Naive thymus-derived CD8-positive, alpha-beta T cell (primary cell): ENCODE results near the gene EFNA1. TPM values are rescaled to one million over a fixed set of nuclear protein-coding genes. Genes with fewer than 3 reads are reported as not detected.
A peak's percentile ranks its signal among the peaks of the same experiment; 100 is the strongest.

Experiments used
- ATAC-seq, 2 donors: fragments of 150-1000 bp; cut with Tn5 transposase in 1 of 2; sonication (Bioruptor Pico), chemical (Tn5 transposase) in 1 of 2; 1 replicate in 1 of 2; 2 replicates in 1 of 2; pipeline ENCODE4 v1.10.0; 2021; ENCODE audit warnings: mild to moderate bottlenecking in 2 of 2, moderate library complexity in 2 of 2
- POLR2A ChIA-PET: fragments of 350-600 bp; sonication (Branson Sonifier 250); formaldehyde crosslinking; loops from one replicate; lab custom pipeline; 2021; ENCODE audit warnings: antibody characterized with exemption; lab: Charles Lee
- DNase-seq, 10 donors: peaks; one replicate each; pipeline versions ENCODE4 v3.0.0 to v3.0.0-alpha.2; 2020 to 2022
- H3K27ac Mint-ChIP-seq, 10 donors: one replicate each; pipeline ENCODE4 v1.8.0; 2020 to 2022; ENCODE audit warnings: mild to moderate bottlenecking in 10 of 10, mixed read lengths in 10 of 10, moderate library complexity in 4 of 10, inconsistent platforms in 1 of 10
- H3K27me3 Mint-ChIP-seq, 5 donors: one replicate each; pipeline ENCODE4 v1.8.0; 2021 to 2022; ENCODE audit warnings: mixed read lengths in 5 of 5
- H3K36me3 Mint-ChIP-seq, 3 donors: one replicate each; pipeline ENCODE4 v1.8.0; 2020 to 2022; ENCODE audit warnings: mixed read lengths in 3 of 3, mild to moderate bottlenecking in 2 of 3, inconsistent platforms in 1 of 3
- H3K4me1 Mint-ChIP-seq, 4 donors: one replicate each; pipeline ENCODE4 v1.8.0; 2021 to 2022; ENCODE audit warnings: mixed read lengths in 4 of 4
- H3K4me3 Mint-ChIP-seq, 10 donors: one replicate each; pipeline ENCODE4 v1.8.0; 2020 to 2022; ENCODE audit warnings: mild to moderate bottlenecking in 10 of 10, mixed read lengths in 10 of 10, moderate library complexity in 6 of 10, inconsistent platforms in 1 of 10
- H3K9me3 Mint-ChIP-seq, 9 donors: one replicate each; pipeline ENCODE4 v1.8.0; 2020 to 2022; ENCODE audit warnings: mixed read lengths in 9 of 9, mild to moderate bottlenecking in 3 of 9, inconsistent platforms in 1 of 9, moderate library complexity in 1 of 9
- polyA plus RNA-seq, 3 donors: library from polyadenylated mRNA; unstranded; fragments of 300-500 nt; fragmentation: Illumina TruSeq; gene quantifications; one replicate each; pipeline ENCODE4 v1.2.3, GENCODE V29; 2021
- total RNA-seq, 8 experiments: library from RNA in 2 of 8; stranded (reverse) in 2 of 8; gene quantifications; one replicate each; pipeline ENCODE4 v1.2.3 and lab custom pipeline; 2021 to 2026

The EFNA1 gene
- total and polyA plus RNA-seq, 5 experiments from 2014 or later = 2.9 to 12.0 (median 8.5) TPM

DNA sequence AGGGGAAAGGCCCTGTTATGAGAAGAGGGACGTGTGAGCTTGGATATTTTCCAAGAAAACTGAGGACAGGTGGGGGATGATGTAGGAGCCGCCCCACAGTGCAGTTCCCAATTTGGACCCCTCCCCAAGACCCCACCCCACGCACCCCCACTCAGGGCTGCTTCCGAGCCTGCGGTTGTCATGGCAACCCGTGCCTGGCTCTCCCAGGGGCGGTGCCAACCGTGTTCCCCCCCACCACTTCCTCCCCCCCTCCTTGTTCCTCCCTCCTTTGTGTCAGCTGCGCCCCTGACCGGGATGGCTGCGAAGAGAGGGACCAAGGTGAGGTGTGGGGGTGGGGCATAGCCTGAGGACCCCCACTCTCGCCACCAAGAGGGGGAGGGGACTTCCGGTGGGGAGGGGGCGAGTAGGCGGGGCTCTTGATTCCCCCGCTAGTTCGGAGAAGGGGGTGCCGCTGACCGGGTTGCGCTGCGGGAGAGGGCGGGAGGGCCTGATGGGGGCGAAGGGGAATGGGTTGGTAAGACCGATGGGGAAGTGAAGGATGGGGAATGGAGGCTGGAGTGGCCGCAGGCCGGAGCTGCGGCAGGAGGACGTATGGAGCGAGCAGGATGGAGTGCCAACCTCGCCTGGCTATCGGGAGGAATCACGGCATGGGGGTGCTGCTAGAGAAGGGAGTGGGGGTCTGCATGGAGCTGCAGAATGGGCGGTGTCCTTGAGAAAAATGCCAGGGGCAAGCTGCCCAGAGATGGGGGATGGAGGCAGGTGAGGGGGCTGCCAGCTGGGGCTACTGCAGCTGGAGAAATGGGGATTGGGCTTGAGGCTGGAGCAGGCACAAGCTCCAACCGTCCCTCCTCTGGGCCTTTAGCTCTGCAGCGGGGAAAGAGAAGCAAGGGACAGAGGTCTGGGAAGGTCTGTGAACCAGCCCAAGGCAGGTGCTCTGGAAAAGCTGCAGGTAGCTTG is 46.9 kb downstream of the EFNA1 start:
- peak; percentile 5 to 8 for ATAC-seq
- peaks cover 25 to 52% (median 46%) of the 10 kb centered on the region in 4 donors for H3K4me1 Mint-ChIP-seq
- peaks cover 0 to 2% (median 0%) of the 10 kb centered on the region in 5 donors for H3K27me3 Mint-ChIP-seq
- H3K9me3 Mint-ChIP-seq = no peaks in the 10 kb centered on the region
- peak overlapping the region; percentile 86 to 100 (median 98) for H3K27ac Mint-ChIP-seq
- peak in 9 of 10 donors; percentile 31 to 83 (median 47) for DNase-seq
- H3K4me3 Mint-ChIP-seq = peak overlapping the region; percentile 97 to 100 (median 99)
- H3K36me3 Mint-ChIP-seq = peaks cover under 1 to 19% (median 4%) of the 10 kb centered on the region in 3 donors
- POLR2A ChIA-PET = interaction anchor here (0.6 to 7.8 kb wide), 12 partner anchors 9 to 822 kb away, joined by 3 to 150 read pairs (median 6); partner anchors contain the start of genes ENTREP3, MTX1, SLC50A1 and THBS3

DNA sequence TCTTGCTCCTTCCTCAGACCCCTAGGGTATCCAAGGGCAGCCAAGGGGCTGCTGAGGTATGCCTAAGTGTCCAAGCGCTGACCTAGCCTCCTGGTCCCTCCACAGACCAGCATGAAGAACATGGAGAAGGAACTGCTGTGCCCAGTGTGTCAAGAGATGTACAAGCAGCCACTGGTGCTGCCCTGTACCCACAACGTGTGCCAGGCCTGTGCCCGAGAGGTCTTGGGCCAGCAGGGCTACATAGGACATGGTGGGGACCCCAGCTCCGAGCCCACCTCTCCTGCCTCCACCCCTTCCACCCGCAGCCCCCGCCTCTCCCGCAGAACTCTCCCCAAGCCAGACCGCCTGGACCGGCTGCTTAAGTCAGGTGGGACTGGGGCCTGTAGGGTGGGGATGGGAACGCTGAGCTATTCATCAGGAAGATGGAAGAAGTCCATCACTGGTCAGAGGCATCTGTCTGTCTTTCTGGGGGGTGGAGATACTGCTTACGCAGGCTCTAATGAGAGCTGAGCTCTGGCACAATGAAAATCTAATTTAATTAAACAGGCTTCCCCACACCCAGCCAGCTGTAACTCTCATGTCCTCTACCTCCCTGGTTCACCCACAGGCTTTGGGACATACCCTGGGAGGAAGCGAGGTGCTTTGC is 47.7 kb downstream of the EFNA1 start:
- ATAC-seq (no peak), DNase-seq (no peak)
- H3K36me3 Mint-ChIP-seq = peaks cover 0 to 15% (median 6%) of the 10 kb centered on the region in 3 donors
- POLR2A ChIA-PET = interaction anchor here (0.6 to 7.8 kb wide), 8 partner anchors 8 to 94 kb away, joined by 3 to 150 read pairs (median 10); partner anchors contain the start of genes MTX1, SLC50A1 and THBS3
- peak overlapping the region; percentile 59 to 100 (median 72) for H3K4me3 Mint-ChIP-seq
- peak overlapping the region; percentile 66 to 100 (median 98) for H3K27ac Mint-ChIP-seq
- no peaks in the 10 kb centered on the region for H3K9me3 Mint-ChIP-seq
- peaks cover 0 to 2% (median 0%) of the 10 kb centered on the region in 5 donors for H3K27me3 Mint-ChIP-seq
- H3K4me1 Mint-ChIP-seq = peaks cover 24 to 52% (median 44%) of the 10 kb centered on the region in 4 donors

DNA sequence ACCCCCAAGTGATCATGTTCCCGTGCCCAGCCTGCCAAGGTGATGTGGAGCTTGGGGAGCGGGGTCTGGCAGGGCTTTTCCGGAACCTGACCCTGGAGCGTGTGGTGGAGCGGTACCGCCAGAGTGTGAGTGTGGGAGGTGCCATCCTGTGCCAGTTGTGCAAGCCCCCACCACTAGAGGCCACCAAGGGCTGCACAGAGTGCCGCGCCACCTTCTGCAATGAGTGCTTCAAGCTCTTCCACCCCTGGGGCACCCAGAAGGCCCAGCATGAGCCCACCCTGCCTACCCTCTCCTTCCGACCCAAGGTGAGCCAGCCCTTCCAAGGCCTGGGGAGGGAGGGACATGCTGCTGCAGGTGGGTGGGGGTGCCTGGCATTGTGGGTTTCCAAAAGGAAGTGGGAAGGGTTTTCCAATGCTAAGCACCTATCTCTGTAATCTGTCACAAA is 48.3 kb downstream of the EFNA1 start:
- Mint-ChIP-seq H3K4me3 (peak overlapping the region in 6 of 10 donors; percentile 3 to 52 (median 40)), H3K27me3 (peaks cover 0 to 2% (median 0%) of the 10 kb centered on the region in 5 donors), H3K27ac (peak overlapping the region in 8 of 10 donors; percentile 29 to 98 (median 84)), H3K9me3 (no peaks in the 10 kb centered on the region), H3K4me1 (peaks cover 23 to 52% (median 43%) of the 10 kb centered on the region in 4 donors), H3K36me3 (peaks cover 0 to 14% (median 6%) of the 10 kb centered on the region in 3 donors)
- peak in 1 of 2 donors; percentile 13 for ATAC-seq
- POLR2A ChIA-PET = interaction anchor here (0.6 to 7.8 kb wide), 4 partner anchors 18 to 67 kb away, joined by 3 to 150 read pairs (median 27); partner anchors contain the start of genes MTX1 and THBS3
- DNase-seq = peak in 4 of 10 donors; percentile 20 to 34 (median 22)

DNA sequence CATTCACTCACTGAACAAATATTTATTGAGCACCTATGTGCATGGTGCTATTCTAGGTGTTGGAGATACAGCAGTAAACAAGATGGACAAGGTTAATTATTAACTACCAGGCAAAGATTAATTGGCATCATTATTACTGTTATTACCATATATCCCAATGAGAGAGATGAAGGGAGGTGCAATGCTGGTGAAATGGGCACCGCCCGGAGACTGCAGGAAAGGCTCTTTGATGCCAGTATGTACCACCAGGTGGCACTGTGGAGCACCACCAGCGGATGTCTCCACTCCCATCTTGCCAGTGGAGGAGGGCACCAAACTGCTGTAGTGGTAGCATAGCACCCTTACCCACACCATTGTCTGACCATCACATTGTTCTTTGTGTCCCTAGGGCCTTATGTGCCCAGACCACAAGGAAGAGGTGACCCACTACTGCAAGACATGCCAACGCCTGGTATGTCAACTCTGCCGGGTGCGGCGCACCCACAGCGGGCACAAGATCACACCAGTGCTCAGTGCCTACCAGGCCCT is 48.9 kb downstream of the EFNA1 start:
- H3K36me3 Mint-ChIP-seq = peaks cover 0 to 13% (median 6%) of the 10 kb centered on the region in 3 donors
- H3K4me3 Mint-ChIP-seq = peak overlapping the region; percentile 3 to 63 (median 40)
- peaks cover 23 to 52% (median 43%) of the 10 kb centered on the region in 4 donors for H3K4me1 Mint-ChIP-seq
- no peaks in the 10 kb centered on the region for H3K9me3 Mint-ChIP-seq
- DNase-seq (peak; percentile 63 to 88 (median 82)), ATAC-seq (peak; percentile 31 to 48)
- POLR2A ChIA-PET = interaction anchor here (0.9 to 7.8 kb wide), 4 partner anchors 17 to 68 kb away, joined by 3 to 150 read pairs (median 26); partner anchors contain the start of genes MTX1 and THBS3
- H3K27me3 Mint-ChIP-seq = peaks cover 0 to 2% (median 0%) of the 10 kb centered on the region in 5 donors
- H3K27ac Mint-ChIP-seq = peak overlapping the region; percentile 29 to 98 (median 68)

DNA sequence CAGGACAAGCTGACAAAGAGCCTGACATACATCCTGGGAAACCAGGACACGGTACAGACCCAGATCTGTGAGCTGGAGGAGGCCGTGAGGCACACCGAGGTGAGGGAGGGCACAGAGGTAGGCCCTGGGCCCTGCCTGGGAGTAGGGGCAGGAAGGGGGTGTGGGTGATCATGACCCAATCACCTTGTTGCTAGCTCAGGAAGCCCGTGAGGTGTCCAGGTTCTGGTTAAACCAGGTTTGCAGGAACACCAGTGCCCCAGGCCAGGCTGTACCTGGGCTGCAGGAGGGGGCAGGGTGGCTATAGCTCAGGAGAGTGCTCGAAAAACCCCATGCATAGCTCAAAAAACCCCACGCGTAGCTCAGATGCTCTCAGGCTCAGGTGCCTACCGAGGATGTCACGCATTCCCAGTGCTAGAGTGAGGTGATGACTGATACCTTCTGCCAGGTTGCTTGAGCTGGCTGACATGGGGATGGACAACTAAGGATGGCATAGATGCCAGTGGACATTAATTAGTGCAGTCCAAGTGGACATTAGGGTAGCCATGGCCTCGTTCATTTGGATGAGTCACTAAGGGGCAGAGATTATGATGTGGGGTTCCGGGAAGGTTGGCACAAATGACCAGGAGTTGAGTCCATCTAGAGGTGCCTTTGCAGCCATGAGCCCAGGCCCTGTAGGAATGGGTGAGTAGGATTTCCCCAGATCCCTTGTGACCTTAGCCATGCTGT is 49.7 kb downstream of the EFNA1 start:
- DNase-seq (no peak), ATAC-seq (no peak)
- Mint-ChIP-seq H3K4me3 (no peak overlapping the region), H3K36me3 (peaks cover 0 to 17% (median 6%) of the 10 kb centered on the region in 3 donors), H3K27me3 (peaks cover 0 to 2% (median 0%) of the 10 kb centered on the region in 5 donors), H3K9me3 (no peaks in the 10 kb centered on the region), H3K4me1 (peaks cover 19 to 47% (median 37%) of the 10 kb centered on the region in 4 donors), H3K27ac (peak overlapping the region in 1 of 10 donors; percentile 51)
- POLR2A ChIA-PET = interaction anchor here (0.9 to 7.8 kb wide), 5 partner anchors 17 to 67 kb away, joined by 3 to 150 read pairs (median 9); partner anchors contain the start of genes MTX1 and THBS3

DNA sequence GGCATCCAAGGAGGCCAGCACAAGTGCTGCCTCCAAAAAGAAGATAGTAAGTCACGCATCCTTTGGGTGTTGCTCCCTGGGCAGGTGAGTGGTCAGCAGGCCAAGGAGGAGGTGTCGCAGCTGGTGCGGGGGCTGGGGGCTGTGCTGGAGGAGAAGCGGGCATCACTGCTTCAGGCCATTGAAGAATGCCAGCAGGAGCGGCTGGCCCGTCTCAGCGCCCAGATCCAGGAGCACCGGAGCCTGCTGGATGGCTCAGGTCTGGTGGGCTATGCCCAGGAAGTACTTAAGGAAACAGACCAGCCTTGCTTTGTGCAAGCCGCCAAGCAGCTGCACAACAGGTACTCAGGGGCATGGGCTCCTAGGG is 50.2 kb downstream of the EFNA1 start:
- Mint-ChIP-seq H3K4me1 (peaks cover 16 to 41% (median 33%) of the 10 kb centered on the region in 4 donors), H3K36me3 (peaks cover 0 to 21% (median 6%) of the 10 kb centered on the region in 3 donors), H3K4me3 (no peak overlapping the region), H3K9me3 (no peaks in the 10 kb centered on the region), H3K27ac (no peak overlapping the region), H3K27me3 (peaks cover 0 to 2% (median 0%) of the 10 kb centered on the region in 5 donors)
- ATAC-seq = no peak
- POLR2A ChIA-PET = interaction anchor here (1.1 to 7.8 kb wide), 4 partner anchors 16 to 67 kb away, joined by 3 to 150 read pairs (median 26); partner anchors contain the start of genes MTX1 and THBS3
- no peak for DNase-seq

DNA sequence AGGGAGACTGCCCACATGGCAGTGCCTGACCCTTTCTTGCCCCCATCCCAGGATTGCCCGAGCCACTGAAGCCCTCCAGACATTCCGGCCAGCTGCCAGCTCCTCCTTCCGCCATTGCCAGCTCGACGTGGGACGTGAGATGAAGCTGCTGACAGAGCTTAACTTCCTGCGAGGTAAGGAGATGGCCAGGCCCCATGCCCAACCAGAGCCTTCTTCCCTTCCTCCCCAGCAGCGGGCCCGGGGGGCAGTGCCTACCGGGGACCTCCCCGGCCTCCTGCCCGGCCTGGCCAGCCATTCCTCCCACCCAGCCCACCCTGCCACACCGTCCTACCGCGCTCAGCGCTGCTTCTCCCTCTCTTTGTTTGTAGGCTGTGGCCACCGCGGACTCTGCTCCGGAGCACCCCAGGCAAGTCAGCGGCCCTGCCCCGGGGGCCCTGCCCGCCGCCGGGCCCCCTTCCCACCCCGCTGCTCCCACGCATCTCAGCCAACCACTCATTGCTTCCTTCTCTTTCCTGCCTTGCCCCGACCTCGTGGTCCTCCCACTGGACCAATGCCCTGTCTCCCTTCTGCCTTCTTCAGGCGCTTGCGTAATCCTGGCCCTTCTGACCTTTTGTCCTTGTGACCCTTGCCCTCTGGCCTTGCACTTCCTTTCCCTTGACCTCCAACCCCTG is 50.9 kb downstream of the EFNA1 start:
- DNase-seq = peak in 1 of 10 donors; percentile 49
- H3K36me3 Mint-ChIP-seq = peaks cover 0 to 28% (median 6%) of the 10 kb centered on the region in 3 donors

DNA sequence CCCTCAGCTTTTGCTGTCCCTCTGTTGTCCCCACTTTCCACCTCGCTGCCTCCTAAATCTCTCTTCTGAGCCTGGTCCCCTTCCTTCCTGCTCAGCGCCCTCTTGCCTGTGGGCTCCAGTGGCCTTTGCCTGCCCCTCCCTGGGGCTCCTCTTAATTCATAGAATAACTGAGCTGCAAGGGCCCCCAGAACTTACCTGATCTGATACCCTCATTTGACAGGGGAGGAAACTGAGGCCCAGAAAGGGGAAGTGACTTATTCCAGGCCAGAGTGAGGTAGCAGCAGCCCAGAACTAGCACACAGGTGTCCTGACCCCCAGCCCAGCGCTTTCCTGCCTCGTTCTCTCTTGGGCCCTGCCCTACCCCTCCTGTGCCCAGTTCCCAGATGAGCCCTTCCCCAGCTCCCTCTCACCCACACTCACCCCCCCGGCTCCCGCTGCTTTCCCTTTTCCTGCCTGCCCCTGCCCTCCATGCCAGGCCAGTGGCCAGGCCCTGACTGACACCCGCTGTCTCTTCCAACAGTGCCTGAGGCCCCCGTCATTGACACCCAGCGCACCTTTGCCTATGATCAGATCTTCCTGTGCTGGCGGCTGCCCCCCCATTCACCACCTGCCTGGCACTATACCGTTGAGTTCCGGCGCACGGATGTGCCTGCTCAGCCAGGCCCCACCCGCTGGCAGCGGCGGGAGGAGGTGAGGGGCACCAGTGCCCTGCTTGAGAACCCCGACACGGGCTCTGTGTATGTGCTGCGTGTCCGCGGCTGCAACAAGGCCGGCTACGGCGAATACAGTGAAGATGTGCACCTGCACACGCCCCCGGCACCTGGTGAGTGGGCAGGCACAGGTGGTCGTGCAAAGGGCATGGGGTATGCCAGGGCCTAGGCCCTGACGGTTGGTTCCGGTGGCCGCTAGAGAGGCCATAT is 51.7 kb downstream of the EFNA1 start:
- Mint-ChIP-seq H3K27me3 (no peaks in the 10 kb centered on the region), H3K4me3 (no peak overlapping the region), H3K4me1 (peaks cover 10 to 26% (median 21%) of the 10 kb centered on the region in 4 donors), H3K36me3 (peaks cover 0 to 31% (median 6%) of the 10 kb centered on the region in 3 donors), H3K9me3 (no peaks in the 10 kb centered on the region), H3K27ac (no peak overlapping the region)
- DNase-seq (peak in 1 of 10 donors; percentile 42), ATAC-seq (no peak)
- POLR2A ChIA-PET = interaction anchor here (0.8 to 7.8 kb wide), 2 partner anchors 15 kb away, joined by 6 to 150 read pairs; no protein-coding TSS in a partner anchor

More for the DNA sequence above, 50.9 kb downstream of the EFNA1 start:
- Mint-ChIP-seq H3K4me3 (no peak overlapping the region), H3K4me1 (peaks cover 13 to 34% (median 27%) of the 10 kb centered on the region in 4 donors), H3K27me3 (no peaks in the 10 kb centered on the region), H3K27ac (no peak overlapping the region), H3K9me3 (no peaks in the 10 kb centered on the region)
- POLR2A ChIA-PET = interaction anchor here (2.2 to 7.8 kb wide), 2 partner anchors 15 to 66 kb away, joined by 9 to 150 read pairs; no protein-coding TSS in a partner anchor
- ATAC-seq = no peak

DNA sequence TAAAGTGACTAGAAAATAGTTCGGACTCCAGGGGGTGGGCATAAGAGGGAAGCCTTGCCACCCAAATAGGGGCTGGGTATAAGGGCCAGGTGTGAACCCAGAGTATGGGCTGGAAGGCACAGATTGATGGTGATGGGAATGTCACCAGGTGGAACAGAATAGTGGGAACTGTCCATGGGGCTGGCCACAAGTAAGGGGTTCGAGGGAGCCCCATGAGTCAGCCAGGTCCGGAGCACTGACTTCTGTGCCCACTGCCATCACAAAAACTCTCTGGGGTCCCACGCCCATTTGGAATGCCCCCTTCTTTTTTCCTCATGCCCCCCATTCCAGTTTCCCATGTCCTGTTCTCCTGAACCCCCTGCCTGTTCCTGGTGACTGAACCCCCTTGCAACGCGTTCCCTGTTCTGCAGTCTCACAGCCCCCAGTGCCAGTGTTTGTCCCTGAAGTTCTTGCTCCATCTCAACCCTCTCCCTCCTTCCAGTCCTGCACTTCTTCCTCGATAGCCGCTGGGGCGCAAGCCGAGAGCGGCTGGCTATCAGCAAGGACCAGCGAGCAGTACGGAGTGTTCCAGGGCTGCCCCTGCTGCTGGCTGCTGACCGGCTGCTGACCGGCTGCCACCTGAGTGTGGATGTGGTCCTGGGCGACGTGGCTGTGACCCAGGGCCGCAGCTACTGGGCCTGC is 53.8 kb downstream of the EFNA1 start:
- H3K9me3 Mint-ChIP-seq = no peaks in the 10 kb centered on the region
- H3K36me3 Mint-ChIP-seq = peaks cover 0 to 31% (median 6%) of the 10 kb centered on the region in 3 donors
- ATAC-seq = no peak
- H3K4me3 Mint-ChIP-seq = no peak overlapping the region
- H3K27me3 Mint-ChIP-seq = no peaks in the 10 kb centered on the region
- peak in 1 of 10 donors; percentile 35 for DNase-seq
- POLR2A ChIA-PET = no interaction called here
- H3K27ac Mint-ChIP-seq = no peak overlapping the region
- H3K4me1 Mint-ChIP-seq = peaks cover 6 to 15% (median 7%) of the 10 kb centered on the region in 4 donors
